Hepatocyte (in vitro differentiated cells): ENCODE measurements around the gene C1orf198.

ENCODE experiments used
- EZH2phosphoT487 ChIP-seq: fragments of 200-600 bp; sonication (generic); IDR thresholded peaks from one replicate; pipeline ENCODE4 v1.6.1; 2018; ENCODE audit warnings: antibody characterized with exemption, mild to moderate bottlenecking, low read depth, moderate library complexity; ENCODE audit not compliant: unreplicated experiment, severe bottlenecking
- TF ChIP-seq, protein P1 (sequence below): fragments of 200-600 bp; sonication (generic); IDR thresholded peaks from 2 replicates; pipeline ENCODE4 v1.5.1; 2016; ENCODE audit warnings: antibody characterized with exemption, mild to moderate bottlenecking; ENCODE audit not compliant: poor library complexity

DNA sequence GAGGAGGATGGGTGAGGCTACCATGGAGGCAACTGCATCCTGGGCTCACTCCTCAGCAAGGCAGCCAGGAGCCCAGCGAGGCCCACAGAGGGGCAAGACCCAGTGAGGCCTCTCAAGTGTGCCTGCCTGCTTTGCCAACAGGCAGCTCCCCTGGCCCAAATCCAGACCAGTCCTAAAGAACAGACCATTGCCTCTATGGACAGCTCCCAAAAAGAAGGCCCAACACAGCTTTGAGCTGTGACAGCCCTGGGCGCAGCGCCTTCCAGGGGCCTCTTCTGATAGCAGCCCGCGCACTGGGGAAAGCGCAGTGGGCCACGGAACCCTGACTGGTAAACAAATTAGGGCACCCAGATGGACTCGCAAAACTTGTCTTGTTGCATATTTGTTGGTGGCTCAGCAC is 25.5 kb downstream of the C1orf198 start:
- TF ChIP-seq, protein P1, sequence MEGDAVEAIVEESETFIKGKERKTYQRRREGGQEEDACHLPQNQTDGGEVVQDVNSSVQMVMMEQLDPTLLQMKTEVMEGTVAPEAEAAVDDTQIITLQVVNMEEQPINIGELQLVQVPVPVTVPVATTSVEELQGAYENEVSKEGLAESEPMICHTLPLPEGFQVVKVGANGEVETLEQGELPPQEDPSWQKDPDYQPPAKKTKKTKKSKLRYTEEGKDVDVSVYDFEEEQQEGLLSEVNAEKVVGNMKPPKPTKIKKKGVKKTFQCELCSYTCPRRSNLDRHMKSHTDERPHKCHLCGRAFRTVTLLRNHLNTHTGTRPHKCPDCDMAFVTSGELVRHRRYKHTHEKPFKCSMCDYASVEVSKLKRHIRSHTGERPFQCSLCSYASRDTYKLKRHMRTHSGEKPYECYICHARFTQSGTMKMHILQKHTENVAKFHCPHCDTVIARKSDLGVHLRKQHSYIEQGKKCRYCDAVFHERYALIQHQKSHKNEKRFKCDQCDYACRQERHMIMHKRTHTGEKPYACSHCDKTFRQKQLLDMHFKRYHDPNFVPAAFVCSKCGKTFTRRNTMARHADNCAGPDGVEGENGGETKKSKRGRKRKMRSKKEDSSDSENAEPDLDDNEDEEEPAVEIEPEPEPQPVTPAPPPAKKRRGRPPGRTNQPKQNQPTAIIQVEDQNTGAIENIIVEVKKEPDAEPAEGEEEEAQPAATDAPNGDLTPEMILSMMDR: no peak
- TF ChIP-seq EZH2phosphoT487: no peak
